Measurements from ENCODE around the gene WHRN. TPM values are rescaled to one million over a fixed set of nuclear protein-coding genes. Genes with fewer than 3 reads are reported as not detected.

The WHRN gene
- total and polyA plus RNA-seq, 2 of the 8 experiments (the other 6 are each of a cell fraction or from before 2014, with no cell fraction given): 4.4 to 7.7 TPM

DNA sequence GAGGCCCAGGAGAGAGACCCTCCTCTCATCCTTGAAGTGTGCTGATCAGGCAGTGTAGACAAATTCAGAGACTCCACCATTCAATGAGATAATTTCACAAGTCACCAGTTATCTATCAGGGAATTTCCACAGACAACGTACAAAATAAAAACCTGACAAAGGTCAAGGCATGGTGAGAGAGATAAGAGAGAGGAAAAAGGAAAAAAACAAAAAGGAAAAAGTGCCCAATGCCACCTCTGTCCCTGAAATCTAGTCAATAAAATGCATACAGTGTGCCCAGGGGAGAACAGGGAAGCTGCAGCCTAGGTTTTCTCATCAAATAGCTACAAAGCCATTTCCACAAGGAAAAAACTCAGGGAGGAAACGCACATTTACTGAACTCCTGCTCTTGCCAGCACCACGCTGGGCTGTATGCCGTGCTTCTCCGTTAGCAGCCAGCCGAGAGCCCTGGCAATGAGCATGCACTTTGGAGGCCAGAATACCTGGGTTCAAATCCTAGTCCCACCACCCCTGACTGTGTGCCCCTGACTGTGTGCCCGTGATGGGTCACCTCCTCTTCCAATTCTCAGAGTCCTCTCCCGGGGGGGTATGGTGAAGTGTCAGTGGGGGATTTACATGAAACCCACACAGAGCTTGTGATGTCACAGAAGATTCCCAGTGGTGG, 11.6 kb downstream of the WHRN start:
- no peak for FAIRE-seq
- H4K20me1 ChIP-seq (replicated peaks in 1 of 2; ENCODE audit: control insufficient read depth in 1 of 2, insufficient read depth in 2 of 2, low read length in 2 of 2): peaks cover 0 to 2% of the 10 kb centered on the region in 2 experiments
- CTCF ChIA-PET (ENCODE audit: partially characterized antibody): interaction anchor here (1.0 to 1.8 kb wide), 7 partner anchors 10 to 160 kb away, joined by 3 to 8 read pairs (median 3); no protein-coding TSS in a partner anchor
- no peak for TF ChIP-seq KDM1A (IDR thresholded peaks at IDR 0.05; ENCODE audit: borderline replicate concordance, low read length)
- TF ChIP-seq SIX5 (IDR thresholded peaks at IDR 0.05; ENCODE audit: low read depth, low read length): no peak
- no peak for TF ChIP-seq EGR1 (IDR thresholded peaks at IDR 0.05; ENCODE audit: borderline replicate concordance, low read depth, low read length)
- no peak for TF ChIP-seq TAF1 (IDR thresholded peaks at IDR 0.05; ENCODE audit: low read depth, low read length)
- no peak for TF ChIP-seq SP4 (IDR thresholded peaks at IDR 0.05; ENCODE audit: low read length)
- no peak for TF ChIP-seq SP1 (IDR thresholded peaks at IDR 0.05; ENCODE audit: low read depth, low read length)

More for the DNA sequence above, 11.6 kb downstream of the WHRN start:
- Histone ChIP-seq H3K23me2 (ENCODE audit: low read depth, low read length) (no peaks in the 10 kb centered on the region), H3K14ac (ENCODE audit: insufficient read length) (no peak overlapping the region), H3K79me1 (ENCODE audit: low read depth, low read length) (no peaks in the 10 kb centered on the region; the same call in 1 of the 2 replicates), H3K9ac (replicated peaks in 1 of 4; ENCODE audit: extremely low read depth in 1 of 4, low read depth in 3 of 4, low read length in 3 of 4) (no peak overlapping the region), H3K36me3 (ENCODE audit: control insufficient read depth in 2 of 4, insufficient read depth in 4 of 4, low read length in 3 of 4) (no peaks in the 10 kb centered on the region), H2AK5ac (ENCODE audit: low read depth, low read length) (no peak overlapping the region), H3K4me1 (replicated peaks in 1 of 4; ENCODE audit: control insufficient read depth in 3 of 4, insufficient read depth in 4 of 4, low read length in 3 of 4) (peaks cover 0 to 3% (median 0%) of the 10 kb centered on the region in 4 experiments; a peak in 2 of 7 replicates), H3K27me3 (replicated peaks in 1 of 4; ENCODE audit: control insufficient read depth in 3 of 4, extremely low read depth in 1 of 4, insufficient read depth in 3 of 4, low read length in 3 of 4) (no peaks in the 10 kb centered on the region), H2BK15ac (ENCODE audit: low read length) (no peak overlapping the region), H2BK20ac (ENCODE audit: low read length) (no peak overlapping the region), H4K91ac (replicated peaks; ENCODE audit: insufficient read length, low read length) (no peak overlapping the region), H3K9me3 (ENCODE audit: insufficient read depth in 2 of 2, low read depth in 1 of 2, low read length in 1 of 2) (no peaks in the 10 kb centered on the region), H2BK5ac (ENCODE audit: low read depth, low read length) (no peak overlapping the region), H2AFZ (ENCODE audit: low read length) (no peak overlapping the region), H2BK12ac (ENCODE audit: low read depth, low read length) (no peak overlapping the region), H2BK120ac (replicated peaks; ENCODE audit: low read depth, low read length) (no peak overlapping the region), H3K27ac (ENCODE audit: low read depth, low read length) (no peak overlapping the region), H3K23ac (ENCODE audit: insufficient read length) (no peak overlapping the region), H3K4ac (replicated peaks; ENCODE audit: insufficient read length, low read depth, low read length) (no peak overlapping the region), H3K56ac (replicated peaks; ENCODE audit: insufficient read length, low read depth, low read length) (no peak overlapping the region), H4K8ac (ENCODE audit: extremely low read depth, insufficient read depth, low read length) (no peak overlapping the region), H3K4me2 (ENCODE audit: insufficient read depth in 1 of 2, low read depth in 2 of 2, low read length in 2 of 2) (no peak overlapping the region), H3K4me3 (ENCODE audit: extremely low read depth in 1 of 4, insufficient read depth in 2 of 4, low read depth in 3 of 4, low read length in 4 of 4) (no peak overlapping the region), H3K79me2 (ENCODE audit: control insufficient read depth in 1 of 2, insufficient read depth in 2 of 2, low read length in 2 of 2) (no peaks in the 10 kb centered on the region), H4K5ac (ENCODE audit: insufficient read length, low read depth, low read length) (no peak overlapping the region), H3K18ac (ENCODE audit: extremely low read depth, low read length) (no peak overlapping the region)
- POLR2A ChIA-PET (ENCODE audit: partially characterized antibody): interaction anchor here (1.4 kb wide), 1 partner anchor 95 kb away, joined by 3 read pairs; no protein-coding TSS in a partner anchor
- no peak for DNase-seq (ENCODE audit: low read depth in 1 of 2, low spot score in 2 of 2)
- WGBS, 2 experiments (ENCODE audit: extremely low coverage in 1 of 2, insufficient coverage in 1 of 2, insufficient read length in 1 of 2, insufficient replicate concordance in 2 of 2, low coverage in 1 of 2, low lambda C conversion rate in 2 of 2, missing lambda C conversion rate in 1 of 2): 93% methylated on average over 8 of the region's 8 CpGs; no CpG with 5 or more reads in 1 of the 2 experiments

Data from H1 (cell line).